Measurements from ENCODE around the gene MCTP1.

GRCh38 chr5:94691291-94691690 is 593.6 kb downstream of the MCTP1 start:
- TF ChIP-seq, protein P1, sequence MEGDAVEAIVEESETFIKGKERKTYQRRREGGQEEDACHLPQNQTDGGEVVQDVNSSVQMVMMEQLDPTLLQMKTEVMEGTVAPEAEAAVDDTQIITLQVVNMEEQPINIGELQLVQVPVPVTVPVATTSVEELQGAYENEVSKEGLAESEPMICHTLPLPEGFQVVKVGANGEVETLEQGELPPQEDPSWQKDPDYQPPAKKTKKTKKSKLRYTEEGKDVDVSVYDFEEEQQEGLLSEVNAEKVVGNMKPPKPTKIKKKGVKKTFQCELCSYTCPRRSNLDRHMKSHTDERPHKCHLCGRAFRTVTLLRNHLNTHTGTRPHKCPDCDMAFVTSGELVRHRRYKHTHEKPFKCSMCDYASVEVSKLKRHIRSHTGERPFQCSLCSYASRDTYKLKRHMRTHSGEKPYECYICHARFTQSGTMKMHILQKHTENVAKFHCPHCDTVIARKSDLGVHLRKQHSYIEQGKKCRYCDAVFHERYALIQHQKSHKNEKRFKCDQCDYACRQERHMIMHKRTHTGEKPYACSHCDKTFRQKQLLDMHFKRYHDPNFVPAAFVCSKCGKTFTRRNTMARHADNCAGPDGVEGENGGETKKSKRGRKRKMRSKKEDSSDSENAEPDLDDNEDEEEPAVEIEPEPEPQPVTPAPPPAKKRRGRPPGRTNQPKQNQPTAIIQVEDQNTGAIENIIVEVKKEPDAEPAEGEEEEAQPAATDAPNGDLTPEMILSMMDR (IDR thresholded peaks at IDR 0.05) = no peak
- TF ChIP-seq POLR2AphosphoS5 (IDR thresholded peaks at IDR 0.05) = no peak

Measured in breast epithelium (tissue), 3 donors.